ENCODE measurements around the gene ZNF691. TPM values are rescaled to one million over a fixed set of nuclear protein-coding genes. Genes with fewer than 3 reads are reported as not detected.
"Not testable (repeated sequence)": the region's sequence is repeated elsewhere in the genome, so short reads cannot be mapped to it uniquely, and the experiment has no call there.

ZNF691 gene
- polyA plus RNA-seq, 1 of the 3 experiments (the other 2 are of a cell fraction): 7.2 TPM

- TF ChIP-seq MAX (IDR thresholded peaks at IDR 0.05; ENCODE audit: low read depth): no peak
- TF ChIP-seq POLR2AphosphoS5 (IDR thresholded peaks at IDR 0.05; ENCODE audit: low read depth, low read length): no peak
Measured at GRCh38 chr1:42806593-42806992, 39.8 kb upstream of the ZNF691 start (continued).

- TF ChIP-seq EZH2phosphoT487 (IDR thresholded peaks at IDR 0.05; ENCODE audit: borderline replicate concordance, low read depth) (no peak), RFX5 (IDR thresholded peaks at IDR 0.05; ENCODE audit: low read length) (no peak), MEF2A (IDR thresholded peaks at IDR 0.05; ENCODE audit: borderline replicate concordance, low read depth) (no peak), YY1 (IDR thresholded peaks at IDR 0.05; ENCODE audit: low read depth) (no peak), MAX (IDR thresholded peaks at IDR 0.05; ENCODE audit: low read depth) (no peak), POLR2AphosphoS5 (IDR thresholded peaks at IDR 0.05; ENCODE audit: low read depth, low read length) (no peak), TEAD4 (IDR thresholded peaks at IDR 0.05; ENCODE audit: borderline replicate concordance, insufficient read depth) (no peak), IRF3 (IDR thresholded peaks at IDR 0.05; ENCODE audit: low read depth, low read length) (no peak), GATA2 (CRISPR knock-in tag; IDR thresholded peaks at IDR 0.05) (no peak), USF2 (IDR thresholded peaks at IDR 0.05; ENCODE audit: borderline replicate concordance, low read depth, low read length) (no peak), NRF1 (IDR thresholded peaks at IDR 0.05; ENCODE audit: low read depth, low read length) (no peak), TAF1 (IDR thresholded peaks at IDR 0.05; ENCODE audit: borderline replicate concordance, low read depth, low read length) (no peak), FOXJ3 (CRISPR knock-in tag; IDR thresholded peaks at IDR 0.05) (no peak), FOSL2 (IDR thresholded peaks at IDR 0.05; ENCODE audit: borderline replicate concordance, low read depth) (no peak)
- Histone ChIP-seq H3K9me2 (no peaks in the 10 kb centered on the region), H3K27me3 (ENCODE audit: insufficient read depth) (no peaks in the 10 kb centered on the region), H3K27ac (ENCODE audit: low read depth in 2 of 2, low read length in 1 of 2) (no peak overlapping the region), H3K36me3 (replicated peaks in 1 of 2; ENCODE audit: control insufficient read depth in 1 of 2, insufficient read depth in 2 of 2, low read length in 1 of 2) (peaks cover 0 to 11% of the 10 kb centered on the region in 2 experiments), H3K4me3 (ENCODE audit: low read depth in 2 of 2, low read length in 1 of 2) (no peak overlapping the region), H4K20me1 (ENCODE audit: insufficient read depth) (no peaks in the 10 kb centered on the region), H3K4me2 (no peak overlapping the region), H3K9me3 (no peaks in the 10 kb centered on the region), H3K4me1 (ENCODE audit: control insufficient read depth in 1 of 2, insufficient read depth in 2 of 2, low read depth in 1 of 2, low read length in 1 of 2) (peaks cover 0 to 2% of the 10 kb centered on the region in 2 experiments; a peak in 1 of 4 replicates), H3K9ac (no peak overlapping the region), H3K79me2 (ENCODE audit: insufficient read depth) (no peaks in the 10 kb centered on the region), H3F3A (replicated peaks; ENCODE audit: insufficient read depth) (no peaks in the 10 kb centered on the region), H2AFZ (ENCODE audit: low read depth) (no peak overlapping the region)
- POLR2A ChIA-PET: no interaction called here
- CTCF ChIA-PET: interaction anchor here (2.4 to 7.8 kb wide), 3 partner anchors 9 to 266 kb away, joined by 6 to 26 read pairs (median 7); no protein-coding TSS in a partner anchor
- DNase-seq: no peak
Measured at GRCh38 chr1:42807056-42807668, 39.3 kb upstream of the ZNF691 start.

- Histone ChIP-seq H3K4me1 (ENCODE audit: control insufficient read depth in 1 of 2, insufficient read depth in 2 of 2, low read depth in 1 of 2, low read length in 1 of 2) (peaks cover 3 to 11% of the 10 kb centered on the region in 2 experiments; a peak in 2 of 4 replicates), H3K79me2 (ENCODE audit: insufficient read depth) (peaks cover 21% of the 10 kb centered on the region), H3K36me3 (replicated peaks in 1 of 2; ENCODE audit: control insufficient read depth in 1 of 2, insufficient read depth in 2 of 2, low read length in 1 of 2) (peaks cover 0 to 14% of the 10 kb centered on the region in 2 experiments)
- H3K27me3 ChIP-seq (ENCODE audit: insufficient read depth); H3K4me3 ChIP-seq (ENCODE audit: low read depth in 2 of 2, low read length in 1 of 2); DNase-seq; H3K9ac ChIP-seq; H3K4me2 ChIP-seq; H3F3A ChIP-seq (replicated peaks; ENCODE audit: insufficient read depth); H4K20me1 ChIP-seq (ENCODE audit: insufficient read depth); H3K9me3 ChIP-seq; H3K9me2 ChIP-seq; H3K27ac ChIP-seq (ENCODE audit: low read depth in 2 of 2, low read length in 1 of 2); POLR2A ChIA-PET; H2AFZ ChIP-seq (ENCODE audit: low read depth): not testable (repeated sequence)
- CTCF ChIA-PET: interaction anchor here (1.8 to 1.9 kb wide), 2 partner anchors 12 to 32 kb away, joined by 4 to 7 read pairs; partner anchors contain the start of gene ZNF691
- WGBS (ENCODE audit: low lambda C conversion rate): 97% methylated on average over 3 of the region's 3 CpGs
Measured at GRCh38 chr1:42814815-42815214, 31.6 kb upstream of the ZNF691 start.
